Measurements from ENCODE around the gene TANGO2. TPM values are rescaled to one million over a fixed set of nuclear protein-coding genes. Genes with fewer than 3 reads are reported as not detected.

The TANGO2 gene
- total and polyA plus RNA-seq, 9 of the 15 experiments (the other 6 are each of a cell fraction or from before 2014, with no cell fraction given), result 15.5 to 94.9 (median 70.1) TPM

- 0 out of 2 replicates have a peak, but pooled peaks have one; percentile 20 for TF ChIP-seq ETS1 (conservative IDR thresholded peaks at IDR 0.05; ENCODE audit: control insufficient read depth, low read depth, low read length)
Observed at GRCh38 chr22:19992481-19992911, 28.4 kb upstream of the TANGO2 start (continued).

GRCh38 chr22:19992921-19993355, 28.0 kb upstream of the TANGO2 start:
- H3K27ac ChIP-seq (ENCODE audit: extremely low read depth, low read depth, low read length), result no peak overlapping the region
- TF ChIP-seq NR4A1 (CRISPR knock-in tag; IDR thresholded peaks at IDR 0.05) (peak; percentile 74), NR4A1 (tag; IDR thresholded peaks at IDR 0.05) (no peak), ID3 (CRISPR knock-in tag; IDR thresholded peaks at IDR 0.05) (no peak), ID3 (tag; IDR thresholded peaks at IDR 0.05) (peak; percentile 35; the same call in 1 of the 2 replicates), CREBBP (IDR thresholded peaks at IDR 0.05; ENCODE audit: low read depth, low read length) (no peak), THAP12 (CRISPR knock-in tag; IDR thresholded peaks at IDR 0.05) (0 out of 2 replicates have a peak, but pooled peaks have one; percentile 9), RBBP5 (IDR thresholded peaks at IDR 0.05; ENCODE audit: borderline replicate concordance, insufficient read depth, low read length, poor library complexity, severe bottlenecking) (peak; percentile 9), PHB2 (IDR thresholded peaks at IDR 0.05; ENCODE audit: low read depth) (no peak), ZNF696 (CRISPR knock-in tag; conservative IDR thresholded peaks at IDR 0.05) (no peak), SETDB1 (IDR thresholded peaks at IDR 0.05; ENCODE audit: low read length) (no peak)
- FAIRE-seq (no peak), DNase-seq (ENCODE audit: extremely low read depth in 1 of 4, low spot score in 3 of 4) (no peak), ATAC-seq (no peak)
- no peak overlapping the region for H3K4me2 ChIP-seq (ENCODE audit: insufficient read depth, low read length)
- H3K4me1 ChIP-seq (replicated peaks in 1 of 2; ENCODE audit: control insufficient read depth in 2 of 2, insufficient read depth in 2 of 2, low read length in 2 of 2), result peaks cover 24 to 71% of the 10 kb centered on the region in 2 experiments
- no peaks in the 10 kb centered on the region for H3K79me2 ChIP-seq (ENCODE audit: control insufficient read depth, insufficient read depth, low read length)
- intact Hi-C loops (cut with micrococcal nuclease), result no loop called here
- ChIA-PET CTCF (ENCODE audit: low intra/inter-chr PET ratio) (no interaction called here), POLR2A (interaction anchor here (0.6 to 1.5 kb wide), 3 partner anchors 11 to 136 kb away, joined by 3 to 4 read pairs (median 3); no protein-coding TSS in a partner anchor)
- in situ Hi-C loops (cut with MboI), result no loop called here
- WGBS (ENCODE audit: insufficient coverage, low coverage, missing lambda C conversion rate), result 43% methylated on average over 6 of the region's 6 CpGs
- peak overlapping the region in 1 of 2 experiments; percentile 67; a peak in 2 of 4 replicates for H3K9ac ChIP-seq (ENCODE audit: insufficient read depth in 1 of 2, low read depth in 2 of 2, low read length in 2 of 2)
- H3K9me3 ChIP-seq (replicated peaks; ENCODE audit: control insufficient read depth, insufficient read depth, low read depth, low read length), result no peaks in the 10 kb centered on the region
- peaks cover 11% of the 10 kb centered on the region for H3K9me1 ChIP-seq (ENCODE audit: control insufficient read depth, insufficient read depth, low read length)
- H3K4me3 ChIP-seq, result no peak overlapping the region
- no peaks in the 10 kb centered on the region for H3K36me3 ChIP-seq (ENCODE audit: control insufficient read depth, insufficient read depth, low read length)
- H2AFZ ChIP-seq (ENCODE audit: low read depth, low read length), result no peak overlapping the region
- BruUV-seq (replicated peaks), result no TSS peak
- H3K27me3 ChIP-seq (ENCODE audit: control insufficient read depth in 2 of 2, insufficient read depth in 2 of 2, low read length in 2 of 2), result no peaks in the 10 kb centered on the region
- peaks cover 61% of the 10 kb centered on the region; the same call in 1 of the 2 replicates for H4K20me1 ChIP-seq (replicated peaks; ENCODE audit: control insufficient read depth, insufficient read depth, low read length)

Data from K562 (cell line).